GM18502 (cell line): ENCODE measurements around the gene SLC27A3.
"Not testable (repeated sequence)": the region's sequence is repeated elsewhere in the genome, so short reads cannot be mapped to it uniquely, and the experiment has no call there.

Source experiments
- ATAC-seq: cut with Tn5 transposase; IDR thresholded peaks from one replicate; pipeline ENCODE4 v1.9.1; 2021; ENCODE audit warnings: mild to moderate bottlenecking; ENCODE audit not compliant: unreplicated experiment, poor library complexity

SLC27A3 gene

DNA sequence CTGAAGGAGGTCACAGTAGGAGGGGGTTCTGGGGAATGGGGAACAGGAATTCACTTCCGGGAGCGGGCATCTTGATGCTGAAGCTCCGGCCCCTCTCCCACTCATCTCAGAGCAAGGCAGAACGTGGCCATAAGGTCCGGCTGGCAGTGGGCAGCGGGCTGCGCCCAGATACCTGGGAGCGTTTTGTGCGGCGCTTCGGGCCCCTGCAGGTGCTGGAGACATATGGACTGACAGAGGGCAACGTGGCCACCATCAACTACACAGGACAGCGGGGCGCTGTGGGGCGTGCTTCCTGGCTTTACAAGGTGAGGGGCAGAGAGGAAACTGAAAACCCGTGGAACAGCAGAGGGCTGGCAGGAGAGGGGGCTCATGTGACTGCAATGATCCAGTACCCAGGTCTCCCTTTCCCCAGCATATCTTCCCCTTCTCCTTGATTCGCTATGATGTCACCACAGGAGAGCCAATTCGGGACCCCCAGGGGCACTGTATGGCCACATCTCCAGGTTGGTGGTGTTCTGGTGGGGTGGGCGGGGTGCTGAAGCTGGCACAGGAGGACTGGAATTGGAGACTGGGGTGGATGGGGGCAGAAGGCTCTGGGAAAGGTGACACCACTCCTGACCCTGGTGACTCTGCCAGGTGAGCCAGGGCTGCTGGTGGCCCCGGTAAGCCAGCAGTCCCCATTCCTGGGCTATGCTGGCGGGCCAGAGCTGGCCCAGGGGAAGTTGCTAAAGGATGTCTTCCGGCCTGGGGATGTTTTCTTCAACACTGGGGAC, 3.0 kb downstream of the SLC27A3 start:
- no peak for ATAC-seq

DNA sequence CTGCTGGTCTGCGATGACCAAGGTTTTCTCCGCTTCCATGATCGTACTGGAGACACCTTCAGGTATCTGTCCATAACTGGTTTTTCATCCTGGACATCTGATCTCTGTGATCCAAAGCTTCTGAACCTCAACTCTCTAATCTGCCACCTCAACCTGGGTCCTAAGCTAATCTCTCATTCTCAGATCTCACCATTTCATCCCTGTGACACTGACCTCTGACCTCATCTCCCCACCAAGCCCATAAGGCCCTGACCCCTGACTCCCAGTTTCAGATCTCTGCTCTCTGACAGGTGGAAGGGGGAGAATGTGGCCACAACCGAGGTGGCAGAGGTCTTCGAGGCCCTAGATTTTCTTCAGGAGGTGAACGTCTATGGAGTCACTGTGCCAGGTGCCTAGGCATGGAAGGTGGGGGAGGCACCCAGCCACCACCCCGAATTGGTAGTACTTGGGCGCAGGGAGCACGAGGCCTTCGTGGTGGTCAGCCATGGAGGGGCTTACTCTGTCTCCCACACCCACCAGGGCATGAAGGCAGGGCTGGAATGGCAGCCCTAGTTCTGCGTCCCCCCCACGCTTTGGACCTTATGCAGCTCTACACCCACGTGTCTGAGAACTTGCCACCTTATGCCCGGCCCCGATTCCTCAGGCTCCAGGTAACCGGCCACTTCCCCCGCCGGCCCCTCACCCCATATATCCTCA, 3.8 kb downstream of the SLC27A3 start:
- ATAC-seq, result no peak

DNA sequence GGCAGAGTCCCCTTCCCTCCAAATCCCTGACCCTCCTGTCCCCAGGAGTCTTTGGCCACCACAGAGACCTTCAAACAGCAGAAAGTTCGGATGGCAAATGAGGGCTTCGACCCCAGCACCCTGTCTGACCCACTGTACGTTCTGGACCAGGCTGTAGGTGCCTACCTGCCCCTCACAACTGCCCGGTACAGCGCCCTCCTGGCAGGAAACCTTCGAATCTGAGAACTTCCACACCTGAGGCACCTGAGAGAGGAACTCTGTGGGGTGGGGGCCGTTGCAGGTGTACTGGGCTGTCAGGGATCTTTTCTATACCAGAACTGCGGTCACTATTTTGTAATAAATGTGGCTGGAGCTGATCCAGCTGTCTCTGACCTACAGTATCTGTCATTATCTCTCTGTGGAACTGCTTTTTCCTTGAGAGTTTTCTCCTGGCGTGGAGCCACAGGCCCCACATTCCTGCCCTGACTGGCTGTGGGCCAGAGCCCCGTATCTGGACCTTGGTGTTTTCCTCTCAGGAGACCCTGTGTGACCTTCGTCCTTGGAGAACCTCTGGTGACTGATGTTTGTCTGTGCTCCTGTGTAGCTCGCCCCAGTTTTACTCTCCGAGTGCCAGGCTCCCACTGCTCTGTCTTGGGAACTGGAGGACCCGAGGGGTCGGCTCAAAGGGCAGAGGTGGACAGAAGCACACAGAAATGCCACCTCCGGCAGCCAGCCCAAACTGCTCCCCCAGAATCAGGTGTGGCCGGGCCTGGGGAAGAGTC, 4.8 kb downstream of the SLC27A3 start:
- ATAC-seq, result no peak

DNA sequence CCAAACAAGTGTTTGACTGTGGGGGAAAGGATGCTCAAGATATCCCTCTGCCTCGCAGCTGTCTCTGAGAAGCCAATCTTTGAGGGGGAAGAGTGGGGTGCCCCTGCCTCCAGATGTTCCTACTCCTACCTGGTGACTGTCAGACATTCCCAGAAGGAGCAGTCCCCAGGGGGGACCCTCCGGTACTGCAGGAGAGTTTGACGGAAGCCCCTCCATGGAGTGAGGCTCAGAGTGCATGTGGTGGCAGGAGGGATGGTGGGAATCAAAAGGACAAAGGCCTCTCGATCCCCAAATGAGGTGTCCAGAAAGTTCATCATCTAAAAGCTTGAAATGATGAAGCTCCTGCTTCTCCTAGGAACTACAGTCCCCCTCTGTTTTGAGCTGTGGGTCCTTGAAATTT, 5.3 kb downstream of the SLC27A3 start:
- ATAC-seq, result no peak

DNA sequence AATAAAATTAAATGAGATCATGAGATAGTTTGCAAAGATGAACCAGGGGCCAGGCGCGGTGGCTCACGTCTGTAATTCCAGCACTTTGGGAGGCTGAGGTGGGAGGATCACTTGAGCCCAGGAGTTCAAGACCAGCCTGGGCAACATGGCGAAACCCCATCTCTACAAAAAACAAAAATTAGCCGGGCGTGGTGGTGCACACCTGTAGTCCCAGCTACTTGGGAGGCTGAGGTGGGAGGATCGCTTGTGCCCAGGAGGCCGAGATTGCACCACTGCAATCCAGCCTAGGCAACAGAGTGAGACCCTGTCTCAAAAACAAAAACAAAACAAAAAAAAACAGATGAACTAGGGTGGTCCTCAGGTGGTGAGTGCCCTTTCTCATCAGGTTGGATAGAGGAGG, 7.4 kb downstream of the SLC27A3 start:
- ATAC-seq, result not testable (repeated sequence)

DNA sequence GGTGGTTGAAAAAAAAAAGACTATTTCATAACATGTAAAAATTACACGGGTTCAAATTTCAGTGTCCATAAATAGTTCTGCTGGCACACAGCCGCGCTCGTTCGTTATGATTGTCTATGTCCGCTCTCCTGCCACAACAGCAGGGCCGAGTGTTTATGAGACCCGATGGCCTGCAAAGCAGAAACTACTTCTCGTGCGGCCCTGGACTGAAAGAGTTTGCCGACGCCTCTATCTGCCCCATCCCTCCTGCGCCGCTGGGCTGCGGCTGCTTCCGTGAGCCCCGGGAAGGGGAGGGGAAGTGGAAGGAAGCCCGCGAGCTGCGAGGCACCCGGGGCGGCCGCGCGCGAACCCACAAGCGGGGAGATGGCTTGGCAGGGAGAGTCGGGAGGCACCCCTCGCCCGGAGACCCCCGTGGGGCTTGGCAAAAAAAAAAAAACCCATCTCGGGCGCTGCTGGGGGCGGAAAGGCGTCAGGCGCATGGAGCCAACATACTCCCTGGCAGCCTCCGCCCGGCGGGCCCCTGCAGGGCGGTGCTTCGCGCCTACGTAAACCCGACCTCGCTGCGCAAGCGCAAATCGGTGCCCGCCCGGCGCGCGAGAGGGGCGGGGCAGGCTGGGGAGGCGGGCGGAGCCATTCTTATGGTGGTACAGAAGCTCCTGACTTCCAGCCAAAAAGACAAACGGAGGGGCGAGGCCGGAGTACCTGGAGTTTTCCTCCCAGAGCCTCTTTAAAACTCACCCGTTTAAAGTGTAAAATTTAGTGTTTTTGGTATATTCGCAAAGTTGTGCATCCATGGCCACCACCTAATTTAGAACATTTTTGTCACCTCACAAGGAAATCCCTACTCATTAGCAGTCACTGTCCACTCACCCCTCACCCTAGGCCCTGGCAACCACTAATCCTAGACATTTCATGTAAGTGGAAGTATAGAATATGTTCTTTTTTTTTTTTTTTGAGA, 8.3 kb downstream of the SLC27A3 start:
- ATAC-seq, result peak; percentile 90

DNA sequence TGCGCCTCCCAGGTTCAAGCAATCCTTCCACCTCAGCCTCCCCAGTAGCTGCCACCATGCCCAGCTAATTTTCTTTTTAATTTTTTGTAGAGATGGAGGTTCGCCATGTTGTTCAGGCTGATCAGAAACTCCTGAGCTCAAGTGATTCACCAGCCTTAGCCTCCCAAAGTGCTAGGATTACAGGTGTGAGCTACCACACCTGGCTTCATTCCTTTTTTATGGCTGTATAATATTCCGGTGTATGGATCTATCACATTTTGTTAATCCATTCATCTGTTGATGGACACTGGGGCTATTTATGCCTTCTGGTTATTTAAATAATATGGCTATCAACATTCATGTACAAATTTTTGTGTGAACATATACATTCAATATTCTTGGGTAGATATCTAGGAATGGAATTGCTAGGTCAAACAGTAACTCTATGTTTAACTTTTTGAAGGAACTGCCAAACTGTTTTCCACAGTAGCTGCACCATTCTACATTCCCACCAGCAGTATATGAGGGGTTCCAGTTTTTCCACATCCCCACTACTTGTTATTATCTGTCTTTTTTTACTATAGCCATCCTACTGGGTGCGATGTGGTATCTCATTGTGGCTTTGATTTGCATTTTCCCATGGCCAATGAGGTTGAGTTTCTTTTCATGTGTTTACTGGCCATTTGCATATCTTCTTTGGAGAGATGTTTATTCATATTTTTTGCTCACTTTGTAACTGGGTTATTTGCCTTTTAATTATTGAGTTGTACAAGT, 11.0 kb downstream of the SLC27A3 start:
- ATAC-seq, result no peak

DNA sequence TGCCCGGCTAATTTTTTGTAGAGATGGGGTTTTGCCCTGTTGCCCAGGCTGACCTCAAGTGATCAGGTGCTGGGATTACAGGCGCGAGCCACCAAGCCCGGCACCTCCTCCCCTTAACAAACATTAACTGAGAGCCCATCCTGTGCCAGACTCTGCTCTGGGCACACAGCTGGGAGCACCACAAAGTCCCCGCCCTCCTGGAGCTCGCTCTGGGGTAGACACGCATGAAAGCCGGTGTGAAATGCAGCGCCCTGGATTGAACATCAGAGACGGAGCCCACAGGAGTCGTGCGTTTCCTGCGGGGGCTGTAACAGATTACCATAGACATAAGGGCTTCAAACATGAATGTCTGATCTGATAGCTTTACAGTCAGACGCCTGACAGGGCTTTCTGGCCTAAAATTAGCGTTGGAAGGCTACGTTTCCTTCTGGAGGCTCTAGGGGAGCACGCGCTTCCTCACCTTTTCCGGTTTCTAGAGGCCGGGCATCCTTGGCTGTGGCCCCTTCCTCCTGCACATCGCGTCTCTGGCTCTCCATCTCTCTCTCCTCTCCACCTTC, 14.3 kb downstream of the SLC27A3 start:
- no peak for ATAC-seq

DNA sequence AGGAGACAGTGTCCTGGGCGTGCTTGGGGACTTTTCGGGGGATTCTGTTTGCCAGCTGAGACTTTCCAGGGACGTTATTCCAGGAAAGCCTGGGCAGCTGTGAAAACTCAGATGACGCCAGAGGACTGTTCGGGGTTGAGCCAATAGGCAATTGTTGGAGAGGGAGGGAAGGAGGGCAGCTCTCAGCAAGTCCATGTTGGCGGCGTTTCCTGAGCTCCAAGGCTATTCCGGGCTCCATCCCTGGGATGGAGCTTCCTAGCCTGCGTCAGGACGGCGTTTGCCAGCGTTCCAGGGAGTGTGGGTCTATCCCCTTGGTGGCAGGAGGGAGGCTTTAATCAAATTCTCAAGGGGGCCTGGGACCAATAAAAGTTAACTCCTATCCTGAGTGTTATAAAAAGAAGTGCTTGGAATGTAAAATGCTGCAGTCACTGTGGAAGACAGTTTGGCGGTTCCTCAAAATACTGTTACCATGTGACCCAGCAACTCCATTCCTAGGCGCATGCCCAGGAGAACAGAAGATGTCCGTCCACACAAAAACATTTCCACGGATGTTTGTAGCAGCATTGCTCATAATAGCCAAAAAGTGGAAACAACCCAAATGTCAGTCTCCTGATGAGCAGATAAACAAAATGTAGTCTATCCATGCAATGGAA, 15.2 kb downstream of the SLC27A3 start:
- ATAC-seq, result peak; percentile 4

DNA sequence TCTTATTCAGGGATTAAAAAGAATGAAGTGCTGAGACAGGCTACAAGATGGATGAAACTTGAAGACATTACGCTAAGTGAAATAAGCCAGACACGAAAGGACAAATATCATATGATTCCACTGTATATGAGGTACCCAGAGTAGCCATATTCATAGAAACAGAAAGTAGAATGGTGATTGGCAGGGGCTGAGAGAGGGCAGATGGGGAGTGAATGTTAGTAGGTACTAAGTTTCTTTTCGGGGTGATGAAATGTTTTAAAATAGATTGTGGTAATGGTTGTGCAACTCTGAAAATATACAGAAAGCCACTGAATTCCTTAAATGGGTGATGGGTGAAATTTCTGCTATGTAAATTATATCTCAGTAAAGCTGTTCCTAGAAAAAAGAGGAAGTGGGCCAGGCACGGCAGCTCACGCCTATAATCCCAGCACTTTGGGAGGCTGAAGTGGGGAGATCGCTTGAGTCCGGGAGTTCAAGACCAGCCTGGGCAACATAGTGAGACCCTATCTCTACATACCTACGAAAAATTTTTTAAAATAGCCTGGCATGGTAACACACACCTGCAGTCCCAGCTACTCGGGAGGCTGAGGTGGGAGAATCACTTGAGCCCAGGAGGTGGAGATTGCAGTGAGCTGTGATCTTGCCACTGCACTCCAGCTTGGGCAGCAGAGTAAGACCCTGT, 15.9 kb downstream of the SLC27A3 start:
- peak; percentile 89 for ATAC-seq

DNA sequence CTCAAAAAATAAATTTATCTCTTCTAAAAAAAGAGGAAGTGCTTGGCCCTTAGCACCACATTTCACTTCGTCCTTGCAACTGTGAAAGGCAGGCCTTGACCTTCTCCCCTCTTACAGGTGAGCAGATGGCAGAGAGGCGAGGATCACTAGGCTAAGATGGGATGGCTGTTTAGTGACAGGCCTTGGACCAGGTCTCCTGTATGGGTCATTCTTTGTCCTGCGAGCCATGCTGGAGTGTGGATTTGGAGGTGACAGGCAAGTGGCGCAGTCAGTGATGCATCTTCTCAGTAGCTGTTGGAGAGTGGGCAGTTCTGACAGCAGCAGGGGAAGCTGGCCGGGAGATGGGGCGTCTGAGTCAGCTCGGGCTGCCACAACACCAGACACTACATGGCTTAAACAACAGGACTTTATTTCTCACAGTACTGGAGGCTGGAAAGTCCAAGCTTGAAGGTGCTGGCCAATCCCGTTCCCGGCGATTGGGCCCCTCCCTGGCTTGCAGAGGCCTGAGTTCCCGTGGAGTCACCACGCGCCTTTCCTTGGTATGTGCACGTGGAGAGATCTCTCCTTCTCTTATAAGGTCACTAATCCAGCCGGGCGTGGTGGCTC, 16.5 kb downstream of the SLC27A3 start:
- ATAC-seq, result peak; percentile 4

DNA sequence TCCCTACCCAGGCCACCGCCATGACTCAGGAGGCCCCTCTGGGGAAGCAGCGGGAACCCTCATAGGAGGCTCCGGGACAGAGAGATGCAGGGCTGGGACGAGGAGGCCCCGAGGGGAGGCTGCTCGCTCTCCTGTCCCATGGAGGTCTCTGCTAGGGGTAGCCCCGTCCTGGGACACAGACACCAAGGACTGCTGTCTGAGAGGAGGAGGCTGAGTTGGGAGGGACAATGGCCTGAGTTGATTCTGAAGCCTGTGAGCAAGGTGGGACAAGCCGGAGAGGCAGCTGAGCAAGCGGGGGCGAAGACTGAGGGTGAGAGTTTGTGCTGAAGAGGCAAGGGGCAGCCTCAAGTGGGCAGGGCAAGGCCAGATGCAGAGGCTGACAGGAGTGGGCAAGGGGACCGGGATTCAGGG, 17.4 kb downstream of the SLC27A3 start:
- no peak for ATAC-seq

DNA sequence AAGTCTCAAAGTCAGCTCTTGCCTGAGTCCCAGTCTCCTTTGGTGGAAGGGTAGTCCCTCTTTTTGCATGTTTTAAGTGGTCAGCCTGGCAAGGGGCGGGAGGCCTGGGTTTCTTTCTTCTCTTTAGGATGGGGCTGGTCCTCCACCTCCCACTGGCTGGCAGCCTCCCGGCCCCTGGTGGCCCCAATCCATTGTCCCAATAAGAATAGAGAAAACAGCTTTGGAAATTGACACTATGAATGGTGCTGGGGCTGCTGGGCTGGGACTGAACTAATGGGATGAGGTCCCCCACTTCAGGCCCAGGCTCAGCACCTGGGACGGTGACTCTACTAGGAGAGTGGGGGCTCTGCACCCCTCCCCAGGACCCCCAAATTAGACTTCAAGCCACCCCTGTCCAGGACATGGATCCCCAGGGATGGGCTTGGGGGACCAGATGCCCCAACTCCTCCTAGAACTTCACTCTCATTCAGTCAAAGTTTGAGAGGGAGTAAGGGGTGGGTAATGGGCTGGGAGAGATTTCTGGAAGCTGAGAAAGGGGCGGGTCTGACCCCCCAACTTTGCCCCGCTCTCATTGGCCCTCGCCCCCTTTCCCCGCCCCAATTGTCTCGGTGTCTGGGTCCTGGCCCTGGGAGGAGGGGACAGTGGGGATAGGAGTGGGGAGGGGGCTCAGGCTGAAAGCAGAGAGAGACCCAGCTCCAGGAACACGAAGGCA, 18.2 kb downstream of the SLC27A3 start:
- ATAC-seq, result no peak

DNA sequence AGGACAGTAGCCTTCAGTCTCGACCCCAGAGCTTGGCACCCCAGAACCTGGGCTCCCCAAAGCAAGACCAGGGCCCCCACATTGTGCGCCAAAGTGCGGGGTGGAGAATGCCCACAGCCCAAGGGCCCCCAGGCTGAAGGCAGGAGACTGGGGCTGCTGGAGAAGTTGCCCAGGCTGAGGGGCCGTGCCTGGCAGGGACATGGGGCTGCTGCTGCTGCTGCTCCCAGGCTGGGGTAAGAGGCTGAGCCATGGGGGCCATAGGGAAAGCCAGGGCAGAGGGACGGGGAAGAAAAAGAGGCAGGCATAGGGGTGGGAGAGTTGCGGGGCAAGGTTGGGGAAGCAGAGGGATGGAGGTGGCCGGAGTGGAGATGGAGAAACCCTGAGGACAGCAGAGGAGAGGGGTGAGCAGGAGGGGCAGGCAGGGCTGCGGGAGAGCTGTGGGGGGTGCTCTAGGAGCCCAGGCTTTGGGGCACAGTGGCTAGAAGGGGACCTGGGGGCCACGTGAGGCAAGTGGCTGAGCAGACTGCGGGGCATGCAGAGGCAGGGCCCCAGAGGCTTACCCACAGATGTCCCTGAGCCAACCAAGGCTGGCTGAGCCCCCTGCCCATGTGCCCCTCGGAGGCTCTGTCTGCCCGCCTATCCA, 18.9 kb downstream of the SLC27A3 start:
- ATAC-seq, result no peak

DNA sequence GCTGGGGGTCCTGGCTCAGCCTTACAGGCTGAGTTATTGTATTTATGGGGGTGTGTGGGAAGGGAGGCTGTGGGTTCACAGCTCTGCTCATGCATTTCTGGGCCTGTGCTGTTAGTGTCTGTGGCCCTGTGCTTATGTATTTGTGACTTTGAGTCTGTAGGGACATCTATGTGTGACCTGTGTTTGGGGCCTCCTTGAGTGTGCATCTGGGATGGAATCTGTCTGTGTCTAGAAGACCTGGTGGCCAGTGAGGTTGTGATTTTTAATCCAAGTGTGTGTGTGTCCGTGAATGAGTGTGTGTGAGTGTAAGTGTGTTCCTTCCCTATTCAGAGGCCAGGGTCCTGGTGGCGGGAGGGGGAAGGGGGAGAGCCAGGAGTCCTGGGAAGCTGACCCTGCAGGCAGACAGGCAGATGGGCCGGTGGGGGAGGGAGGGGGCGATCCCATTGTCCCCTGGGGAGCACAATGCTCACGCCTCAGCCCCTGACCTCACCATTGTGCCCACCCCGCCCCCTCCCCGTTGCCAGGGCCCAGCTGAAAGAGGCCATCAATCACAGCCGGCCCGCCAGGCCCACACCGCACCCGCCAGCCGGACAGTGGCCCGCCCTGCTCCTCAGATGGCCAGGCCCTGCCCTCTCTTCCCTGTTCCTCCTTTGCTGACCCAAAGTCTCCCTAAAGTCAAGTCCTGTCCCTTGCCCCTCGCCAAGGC, 19.6 kb downstream of the SLC27A3 start:
- no peak for ATAC-seq

DNA sequence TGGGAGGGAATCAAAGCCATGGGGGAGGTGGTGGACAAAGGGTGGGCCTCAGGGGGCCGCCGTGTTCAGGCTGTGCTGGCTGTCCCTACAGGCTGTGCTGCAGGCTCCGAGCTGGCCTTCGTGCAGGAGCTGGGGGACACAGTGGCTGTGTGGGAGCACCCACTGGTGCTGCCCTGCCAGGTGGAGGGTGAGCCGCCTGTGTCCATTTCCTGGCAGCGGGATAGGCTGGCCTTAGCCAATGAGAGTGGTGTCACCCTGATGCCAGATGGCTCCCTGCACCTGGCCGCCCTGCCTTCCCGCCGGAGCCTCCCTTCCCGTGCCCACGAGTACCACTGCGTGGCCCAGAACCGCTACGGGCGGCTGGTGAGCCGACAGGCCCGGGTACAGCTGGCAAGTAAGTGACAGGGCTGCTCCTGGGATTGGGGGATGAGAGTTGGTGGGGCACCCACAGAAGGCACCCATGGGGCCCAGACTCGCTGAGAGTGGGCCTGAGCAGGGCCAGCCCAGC, 20.2 kb downstream of the SLC27A3 start:
- ATAC-seq, result no peak
